HG03432 (cell line): ENCODE data around the gene LY86.

Experiments used
- ATAC-seq: cut with Tn5 transposase; IDR thresholded peaks from one replicate; pipeline ENCODE4 v1.9.1; 2021; ENCODE audit warnings: mild to moderate bottlenecking, moderate library complexity; ENCODE audit not compliant: unreplicated experiment

LY86 gene

DNA sequence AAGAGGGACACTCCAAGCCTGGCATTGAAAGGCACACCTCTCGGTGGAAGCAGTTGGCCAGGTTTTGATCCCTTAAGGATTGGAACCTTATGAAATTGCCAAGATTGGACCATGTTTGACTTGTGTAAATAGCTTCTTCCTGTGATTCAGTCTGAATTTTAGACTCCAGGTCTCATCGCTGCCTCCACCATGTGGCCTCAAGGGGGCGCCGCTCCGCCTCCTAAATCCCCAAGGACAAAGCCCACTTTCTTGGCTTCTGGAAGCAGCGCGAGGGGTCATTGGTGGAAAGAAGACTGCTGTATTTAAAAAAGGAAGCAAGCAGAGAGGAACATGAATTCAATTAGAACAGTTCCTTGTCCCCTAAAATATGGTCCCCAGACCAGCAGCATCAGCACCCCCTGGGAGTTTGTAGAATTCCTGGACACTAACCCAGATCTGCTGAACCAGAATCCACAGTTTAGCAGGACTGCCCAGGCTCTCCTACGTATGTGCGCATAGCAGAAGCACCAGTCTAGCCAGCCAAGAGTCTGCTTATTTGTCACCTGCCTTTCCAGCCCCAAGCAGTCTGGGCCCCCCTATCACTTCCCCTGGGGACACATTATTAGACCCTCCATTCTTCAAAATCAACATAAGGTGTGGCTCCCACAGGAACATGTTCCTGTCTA is 108.5 kb downstream of the LY86 start:
- ATAC-seq, result peak; percentile 43

DNA sequence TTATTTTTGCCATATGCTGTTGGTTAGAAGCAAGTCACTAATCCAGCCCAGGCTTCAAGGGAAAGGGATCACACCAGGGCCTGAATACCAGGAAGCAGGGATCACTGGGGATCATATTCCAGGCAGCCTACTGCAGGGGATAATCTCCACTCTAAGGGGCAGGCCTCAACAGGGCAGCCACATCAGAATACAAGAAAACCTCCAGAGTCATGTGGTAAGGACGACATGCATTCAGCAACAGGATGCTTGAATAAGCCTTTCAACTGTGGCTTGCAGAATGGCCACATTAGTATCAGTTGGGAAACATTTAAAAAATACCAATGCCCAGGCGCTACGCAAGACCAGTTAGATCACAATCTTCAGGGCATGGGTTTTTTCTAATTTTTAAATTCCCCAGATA is 109.1 kb downstream of the LY86 start:
- ATAC-seq, result no peak

DNA sequence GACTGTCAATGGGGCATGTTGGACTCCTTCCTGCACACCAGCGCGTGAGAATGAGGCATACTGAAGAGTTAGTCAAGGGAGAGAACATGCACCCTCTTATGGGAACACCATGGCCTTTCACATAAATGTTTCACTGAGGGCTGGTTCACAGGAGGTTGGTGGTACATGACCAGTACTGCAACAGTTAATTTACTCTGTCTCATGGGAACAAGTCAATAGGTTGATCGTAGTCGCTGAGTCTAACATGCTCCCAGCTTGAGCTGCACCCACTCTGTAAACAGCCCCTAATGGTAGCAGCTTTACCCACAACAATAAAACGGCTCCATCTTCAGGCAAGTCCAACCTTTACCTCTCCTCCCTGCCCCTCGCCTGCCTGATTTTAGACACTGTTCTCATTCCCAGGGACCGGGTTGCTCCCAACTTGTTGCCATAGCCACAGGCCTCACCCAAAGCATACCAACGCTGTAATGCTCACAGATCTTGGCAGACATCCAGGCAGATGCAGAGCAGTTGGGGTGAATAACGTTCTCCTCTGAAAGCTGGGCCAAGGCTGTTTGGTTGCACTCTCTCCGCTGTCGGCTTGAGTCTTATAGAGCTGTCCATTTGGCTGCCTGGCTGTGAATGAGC is 111.3 kb downstream of the LY86 start:
- no peak for ATAC-seq

DNA sequence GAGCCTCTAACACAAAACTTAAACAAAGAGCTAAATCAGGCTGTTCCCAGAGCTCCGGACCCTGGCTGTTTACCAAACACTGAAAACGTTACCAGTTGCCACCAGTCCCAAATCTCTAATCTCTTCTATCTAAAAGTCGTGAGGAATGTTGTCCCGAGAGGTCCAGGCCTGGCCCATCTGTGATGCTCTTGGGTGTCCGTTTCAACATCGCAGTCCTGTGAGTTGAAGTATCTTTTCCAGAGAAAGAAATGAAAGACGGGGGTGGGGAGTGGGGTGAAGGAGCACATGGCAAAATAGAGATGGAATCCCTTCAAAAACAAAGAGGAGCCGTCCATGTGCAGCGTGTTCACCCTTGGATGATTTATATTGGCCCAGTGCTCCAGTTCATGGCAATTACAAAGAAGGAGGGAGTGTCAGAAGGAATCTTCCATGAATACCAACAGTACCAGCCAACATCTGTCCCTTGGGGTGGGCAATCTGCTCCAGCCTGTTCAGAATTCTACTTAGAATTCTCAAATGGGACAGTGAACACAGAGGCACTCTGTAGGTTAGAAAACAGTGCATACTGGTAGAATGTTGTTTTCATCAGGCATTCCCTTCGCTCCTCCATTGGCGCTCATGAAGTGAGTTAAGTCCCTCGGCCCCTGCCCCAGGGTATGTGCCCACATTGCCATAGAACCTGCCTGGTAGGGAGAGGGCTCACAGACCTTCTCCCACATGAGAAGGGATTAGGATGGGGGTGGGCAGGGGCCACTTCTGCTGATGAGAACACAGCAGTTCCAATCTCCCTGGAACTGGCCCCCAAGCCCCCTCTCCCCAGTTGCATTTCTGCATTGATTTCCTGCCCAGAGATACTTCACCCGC is 112.1 kb downstream of the LY86 start:
- ATAC-seq, result no peak

DNA sequence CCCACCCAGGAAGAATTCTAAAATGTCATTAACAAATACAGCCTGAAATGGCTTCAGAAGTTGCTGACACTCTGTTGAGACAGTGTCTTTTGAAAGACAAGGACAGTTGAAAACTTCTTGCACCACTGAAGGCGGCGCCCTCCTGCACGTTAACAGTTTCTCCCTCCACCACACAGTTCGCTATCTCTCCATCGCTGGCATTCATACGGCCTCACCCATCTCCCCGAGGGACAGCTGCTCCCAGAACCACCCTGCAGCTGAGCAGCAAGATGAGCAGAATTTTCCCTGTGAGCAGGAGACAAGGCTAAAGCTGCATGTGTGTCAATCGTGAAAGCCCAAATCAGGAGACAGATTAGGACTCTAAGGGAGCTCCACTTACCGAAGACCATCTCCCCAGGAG is 113.3 kb downstream of the LY86 start:
- no peak for ATAC-seq

DNA sequence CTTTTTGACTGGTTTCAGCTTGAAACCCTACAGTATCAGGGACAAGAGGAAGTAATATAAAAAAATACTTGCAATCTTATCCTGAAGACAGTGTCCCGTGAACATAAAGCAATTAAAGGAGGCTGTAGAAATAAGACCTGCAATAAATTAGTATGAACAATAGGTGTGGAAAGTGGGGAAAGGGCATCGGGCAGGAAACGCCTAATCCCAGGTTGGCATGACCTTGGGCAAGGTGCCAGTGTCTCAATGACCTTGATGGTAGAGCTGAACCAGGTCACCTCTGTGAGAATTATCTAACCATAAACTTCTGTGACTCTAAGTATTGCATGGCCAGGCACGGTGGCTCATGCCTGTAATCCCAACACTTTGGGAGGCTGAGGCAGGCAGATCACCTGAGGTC is 115.2 kb downstream of the LY86 start:
- no peak for ATAC-seq
